Measurements from ENCODE around the gene PIEZO1. TPM values are rescaled to one million over a fixed set of nuclear protein-coding genes. Genes with fewer than 3 reads are reported as not detected.

Gene PIEZO1
- total RNA-seq, 1 donor from 2014 or later: 45.9 TPM

- Histone ChIP-seq H3K9me3 (ENCODE audit: control insufficient read depth in 3 of 3, low read length in 3 of 3) (peaks cover 0 to 5% (median 3%) of the 10 kb centered on the region in 3 donors), H3K4me1 (ENCODE audit: control insufficient read depth in 3 of 3, insufficient read depth in 3 of 3, low read length in 3 of 3) (no peaks in the 10 kb centered on the region), H3K27ac (ENCODE audit: low read depth, low read length) (no peak overlapping the region), H3K36me3 (ENCODE audit: control insufficient read depth in 3 of 3, insufficient read depth in 3 of 3, low read length in 3 of 3) (no peaks in the 10 kb centered on the region), H3K27me3 (ENCODE audit: control insufficient read depth in 3 of 3, insufficient read depth in 3 of 3, low read length in 3 of 3) (peaks cover 0 to 6% (median 6%) of the 10 kb centered on the region in 3 donors), H3K9ac (ENCODE audit: low read depth in 1 of 3, low read length in 3 of 3) (no peak overlapping the region), H3K4me3 (ENCODE audit: low read length in 3 of 3) (no peak overlapping the region)
These were observed 31.4 kb downstream of the PIEZO1 start for GRCh38 chr16:88753602-88754001.

- H3K4me1 ChIP-seq (ENCODE audit: control insufficient read depth in 3 of 3, insufficient read depth in 3 of 3, low read length in 3 of 3): no peaks in the 10 kb centered on the region
- no peaks in the 10 kb centered on the region for H3K36me3 ChIP-seq (ENCODE audit: control insufficient read depth in 3 of 3, insufficient read depth in 3 of 3, low read length in 3 of 3)
- H3K9ac ChIP-seq (ENCODE audit: low read depth in 1 of 3, low read length in 3 of 3): no peak overlapping the region
- H3K27me3 ChIP-seq (ENCODE audit: control insufficient read depth in 3 of 3, insufficient read depth in 3 of 3, low read length in 3 of 3): peaks cover 0 to 5% (median 3%) of the 10 kb centered on the region in 3 donors
- no peak overlapping the region for H3K4me3 ChIP-seq (ENCODE audit: low read length in 3 of 3)
- H3K27ac ChIP-seq (ENCODE audit: low read depth, low read length): no peak overlapping the region
- H3K9me3 ChIP-seq (ENCODE audit: control insufficient read depth in 3 of 3, low read length in 3 of 3): peaks cover 0 to 1% (median under 1%) of the 10 kb centered on the region in 3 donors
These were observed 31.8 kb downstream of the PIEZO1 start for GRCh38 chr16:88753191-88753590.

GRCh38 chr16:88752386-88753002 lies 32.5 kb downstream of the PIEZO1 start:
- no peak overlapping the region for H3K4me3 ChIP-seq (ENCODE audit: low read length in 3 of 3)

GRCh38 chr16:88750854-88751253 lies 34.2 kb downstream of the PIEZO1 start:
- no peaks in the 10 kb centered on the region for H3K9me3 ChIP-seq (ENCODE audit: control insufficient read depth in 3 of 3, low read length in 3 of 3)
- H3K9ac ChIP-seq (ENCODE audit: low read depth in 1 of 3, low read length in 3 of 3): no peak overlapping the region
- H3K36me3 ChIP-seq (ENCODE audit: control insufficient read depth in 3 of 3, insufficient read depth in 3 of 3, low read length in 3 of 3): no peaks in the 10 kb centered on the region
- H3K27me3 ChIP-seq (ENCODE audit: control insufficient read depth in 3 of 3, insufficient read depth in 3 of 3, low read length in 3 of 3): peaks cover 0 to 3% (median 0%) of the 10 kb centered on the region in 3 donors
- H3K4me1 ChIP-seq (ENCODE audit: control insufficient read depth in 3 of 3, insufficient read depth in 3 of 3, low read length in 3 of 3): peaks cover 3 to 6% (median 5%) of the 10 kb centered on the region in 3 donors
- H3K27ac ChIP-seq (ENCODE audit: low read depth, low read length): no peak overlapping the region
- no peak overlapping the region for H3K4me3 ChIP-seq (ENCODE audit: low read length in 3 of 3)

More at GRCh38 chr16:88752386-88753002, 32.5 kb downstream of the PIEZO1 start:
- Histone ChIP-seq H3K36me3 (ENCODE audit: control insufficient read depth in 3 of 3, insufficient read depth in 3 of 3, low read length in 3 of 3) (no peaks in the 10 kb centered on the region), H3K9ac (ENCODE audit: low read depth in 1 of 3, low read length in 3 of 3) (no peak overlapping the region), H3K9me3 (ENCODE audit: control insufficient read depth in 3 of 3, low read length in 3 of 3) (no peaks in the 10 kb centered on the region), H3K27me3 (ENCODE audit: control insufficient read depth in 3 of 3, insufficient read depth in 3 of 3, low read length in 3 of 3) (no peaks in the 10 kb centered on the region), H3K4me1 (ENCODE audit: control insufficient read depth in 3 of 3, insufficient read depth in 3 of 3, low read length in 3 of 3) (no peaks in the 10 kb centered on the region), H3K27ac (ENCODE audit: low read depth, low read length) (no peak overlapping the region)

- Histone ChIP-seq H3K27ac (ENCODE audit: low read depth, low read length) (no peak overlapping the region), H3K4me3 (ENCODE audit: low read length in 3 of 3) (no peak overlapping the region), H3K27me3 (ENCODE audit: control insufficient read depth in 3 of 3, insufficient read depth in 3 of 3, low read length in 3 of 3) (peaks cover 0 to 7% (median 4%) of the 10 kb centered on the region in 3 donors), H3K4me1 (ENCODE audit: control insufficient read depth in 3 of 3, insufficient read depth in 3 of 3, low read length in 3 of 3) (peaks cover 8 to 10% (median 9%) of the 10 kb centered on the region in 3 donors), H3K36me3 (ENCODE audit: control insufficient read depth in 3 of 3, insufficient read depth in 3 of 3, low read length in 3 of 3) (no peaks in the 10 kb centered on the region), H3K9ac (ENCODE audit: low read depth in 1 of 3, low read length in 3 of 3) (no peak overlapping the region), H3K9me3 (ENCODE audit: control insufficient read depth in 3 of 3, low read length in 3 of 3) (no peaks in the 10 kb centered on the region)
These were observed 35.7 kb downstream of the PIEZO1 start for GRCh38 chr16:88749358-88749757.

- H3K4me1 ChIP-seq (ENCODE audit: control insufficient read depth in 3 of 3, insufficient read depth in 3 of 3, low read length in 3 of 3): peaks cover 14 to 19% (median 16%) of the 10 kb centered on the region in 3 donors
- peaks cover 8 to 17% (median 8%) of the 10 kb centered on the region in 3 donors for H3K27me3 ChIP-seq (ENCODE audit: control insufficient read depth in 3 of 3, insufficient read depth in 3 of 3, low read length in 3 of 3)
- H3K9ac ChIP-seq (ENCODE audit: low read depth in 1 of 3, low read length in 3 of 3): no peak overlapping the region
- H3K36me3 ChIP-seq (ENCODE audit: control insufficient read depth in 3 of 3, insufficient read depth in 3 of 3, low read length in 3 of 3): no peaks in the 10 kb centered on the region
- no peaks in the 10 kb centered on the region for H3K9me3 ChIP-seq (ENCODE audit: control insufficient read depth in 3 of 3, low read length in 3 of 3)
- H3K27ac ChIP-seq (ENCODE audit: low read depth, low read length): no peak overlapping the region
- no peak overlapping the region for H3K4me3 ChIP-seq (ENCODE audit: low read length in 3 of 3)
These were observed 36.7 kb downstream of the PIEZO1 start for GRCh38 chr16:88748364-88748763.

GRCh38 chr16:88747588-88748301 lies 37.3 kb downstream of the PIEZO1 start:
- Histone ChIP-seq H3K9me3 (ENCODE audit: control insufficient read depth in 3 of 3, low read length in 3 of 3) (no peaks in the 10 kb centered on the region), H3K4me1 (ENCODE audit: control insufficient read depth in 3 of 3, insufficient read depth in 3 of 3, low read length in 3 of 3) (peaks cover 14 to 20% (median 16%) of the 10 kb centered on the region in 3 donors), H3K36me3 (ENCODE audit: control insufficient read depth in 3 of 3, insufficient read depth in 3 of 3, low read length in 3 of 3) (no peaks in the 10 kb centered on the region), H3K27ac (ENCODE audit: low read depth, low read length) (no peak overlapping the region), H3K27me3 (ENCODE audit: control insufficient read depth in 3 of 3, insufficient read depth in 3 of 3, low read length in 3 of 3) (peaks cover 8 to 20% (median 8%) of the 10 kb centered on the region in 3 donors), H3K9ac (ENCODE audit: low read depth in 1 of 3, low read length in 3 of 3) (no peak overlapping the region), H3K4me3 (ENCODE audit: low read length in 3 of 3) (no peak overlapping the region)

GRCh38 chr16:88746506-88746905 lies 38.5 kb downstream of the PIEZO1 start:
- Histone ChIP-seq H3K36me3 (ENCODE audit: control insufficient read depth in 3 of 3, insufficient read depth in 3 of 3, low read length in 3 of 3) (no peaks in the 10 kb centered on the region), H3K9ac (ENCODE audit: low read depth in 1 of 3, low read length in 3 of 3) (no peak overlapping the region), H3K27ac (ENCODE audit: low read depth, low read length) (no peak overlapping the region), H3K4me1 (ENCODE audit: control insufficient read depth in 3 of 3, insufficient read depth in 3 of 3, low read length in 3 of 3) (peaks cover 14 to 20% (median 16%) of the 10 kb centered on the region in 3 donors), H3K27me3 (ENCODE audit: control insufficient read depth in 3 of 3, insufficient read depth in 3 of 3, low read length in 3 of 3) (peaks cover 8 to 20% (median 8%) of the 10 kb centered on the region in 3 donors), H3K4me3 (ENCODE audit: low read length in 3 of 3) (no peak overlapping the region), H3K9me3 (ENCODE audit: control insufficient read depth in 3 of 3, low read length in 3 of 3) (no peaks in the 10 kb centered on the region)

GRCh38 chr16:88744577-88745521 lies 40.2 kb downstream of the PIEZO1 start:
- H3K9me3 ChIP-seq (ENCODE audit: control insufficient read depth in 3 of 3, low read length in 3 of 3): no peaks in the 10 kb centered on the region
- peak overlapping the region in 1 of 3 donors; percentile 43 for H3K4me3 ChIP-seq (ENCODE audit: low read length in 3 of 3)
- no peak overlapping the region for H3K9ac ChIP-seq (ENCODE audit: low read depth in 1 of 3, low read length in 3 of 3)
- H3K27ac ChIP-seq (ENCODE audit: low read depth, low read length): no peak overlapping the region
- peaks cover 8 to 30% (median 8%) of the 10 kb centered on the region in 3 donors for H3K27me3 ChIP-seq (ENCODE audit: control insufficient read depth in 3 of 3, insufficient read depth in 3 of 3, low read length in 3 of 3)
- H3K36me3 ChIP-seq (ENCODE audit: control insufficient read depth in 3 of 3, insufficient read depth in 3 of 3, low read length in 3 of 3): no peaks in the 10 kb centered on the region
- H3K4me1 ChIP-seq (ENCODE audit: control insufficient read depth in 3 of 3, insufficient read depth in 3 of 3, low read length in 3 of 3): peaks cover 14 to 20% (median 16%) of the 10 kb centered on the region in 3 donors
